Stomach (tissue), 4 donors: ENCODE results near the gene SSR1.

Source experiments
- CTCF ChIP-seq, 7 experiments: fragments of 450-650 bp in 4 of 7; fragments of 200-600 bp in 3 of 7; sonication (generic) in 3 of 7; IDR thresholded peaks; one replicate each; pipeline ENCODE4 v1.5.1; 2016 to 2019; ENCODE audit warnings: antibody characterized with exemption in 7 of 7, control low read depth in 2 of 7, mild to moderate bottlenecking in 1 of 7
- EP300 ChIP-seq: sonication (generic); formaldehyde crosslinking; IDR thresholded peaks from one replicate; pipeline ENCODE4 v1.6.1; 2017; ENCODE audit warnings: antibody characterized with exemption
- POLR2A ChIP-seq, 4 donors: fragments of 450-650 bp; IDR thresholded peaks; one replicate each; pipeline ENCODE4 v1.6.1; 2016; ENCODE audit warnings: antibody characterized with exemption in 4 of 4, control low read depth in 2 of 4, mild to moderate bottlenecking in 1 of 4, moderate library complexity in 1 of 4

- TF ChIP-seq CTCF (IDR thresholded peaks at IDR 0.05) (no peak), POLR2A (IDR thresholded peaks at IDR 0.05) (no peak), EP300 (no peak)
These were observed 84.2 kb downstream of the SSR1 start for GRCh38 chr6:7228662-7229375.
